Chondrocyte (in vitro differentiated cells): ENCODE results near the gene SP8. TPM values are rescaled to one million over a fixed set of nuclear protein-coding genes. Genes with fewer than 3 reads are reported as not detected.

ENCODE experiments used
- DNase-seq: peaks from one replicate; pipeline ENCODE4 v3.0.0; 2021; ENCODE audit warnings: mixed read lengths, low spot score
- H3K27ac Mint-ChIP-seq: one replicate; pipeline ENCODE4 v1.8.0; 2021; ENCODE audit warnings: mild to moderate bottlenecking, moderate library complexity, mixed read lengths; ENCODE audit not compliant: unreplicated experiment
- H3K27me3 Mint-ChIP-seq: 2 replicates; pipeline ENCODE4 v1.8.0; 2021; ENCODE audit warnings: low read depth, mixed read lengths
- H3K36me3 Mint-ChIP-seq: 2 replicates; pipeline ENCODE4 v1.8.0; 2021; ENCODE audit warnings: low read depth, mixed read lengths
- H3K4me1 Mint-ChIP-seq: 2 replicates; pipeline ENCODE4 v1.8.0; 2021; ENCODE audit warnings: low read depth, mild to moderate bottlenecking, mixed read lengths
- H3K4me3 Mint-ChIP-seq: one replicate; pipeline ENCODE4 v1.8.0; 2021; ENCODE audit warnings: mild to moderate bottlenecking, moderate library complexity, mixed read lengths; ENCODE audit not compliant: unreplicated experiment
- H3K9me3 Mint-ChIP-seq: 2 replicates; pipeline ENCODE4 v1.8.0; 2021; ENCODE audit warnings: low read depth, mixed read lengths
- CTCF ChIP-seq: fragments of 200-600 bp; sonication (generic); IDR thresholded peaks from 2 replicates; pipeline ENCODE4 v1.5.0; 2021; ENCODE audit warnings: antibody characterized with exemption, mild to moderate bottlenecking, moderate library complexity
- total RNA-seq: library from RNA; stranded (reverse); gene quantifications from 3 replicates; pipeline ENCODE4 v1.2.1, GENCODE V29; 2021

Gene SP8
- total RNA-seq, 1 donor from 2014 or later, result not detected

GRCh38 chr7:20788420-20788990 is 1.8 kb upstream of the SP8 start:
- Mint-ChIP-seq H3K27me3 (peaks cover 75% of the 10 kb centered on the region), H3K9me3 (peaks cover 7% of the 10 kb centered on the region), H3K27ac (no peak overlapping the region), H3K36me3 (peaks cover 5% of the 10 kb centered on the region), H3K4me3 (no peak overlapping the region), H3K4me1 (peaks cover 25% of the 10 kb centered on the region)
- no peak for TF ChIP-seq CTCF
- no peak for DNase-seq

GRCh38 chr7:20787660-20788419 is 1.2 kb upstream of the SP8 start:
- no peak for DNase-seq
- no peak overlapping the region for H3K4me3 Mint-ChIP-seq
- TF ChIP-seq CTCF, result no peak
- H3K27ac Mint-ChIP-seq, result no peak overlapping the region
- peaks cover 7% of the 10 kb centered on the region for H3K9me3 Mint-ChIP-seq
- peaks cover 75% of the 10 kb centered on the region for H3K27me3 Mint-ChIP-seq
- H3K36me3 Mint-ChIP-seq, result peaks cover 5% of the 10 kb centered on the region
- peaks cover 27% of the 10 kb centered on the region for H3K4me1 Mint-ChIP-seq

DNA sequence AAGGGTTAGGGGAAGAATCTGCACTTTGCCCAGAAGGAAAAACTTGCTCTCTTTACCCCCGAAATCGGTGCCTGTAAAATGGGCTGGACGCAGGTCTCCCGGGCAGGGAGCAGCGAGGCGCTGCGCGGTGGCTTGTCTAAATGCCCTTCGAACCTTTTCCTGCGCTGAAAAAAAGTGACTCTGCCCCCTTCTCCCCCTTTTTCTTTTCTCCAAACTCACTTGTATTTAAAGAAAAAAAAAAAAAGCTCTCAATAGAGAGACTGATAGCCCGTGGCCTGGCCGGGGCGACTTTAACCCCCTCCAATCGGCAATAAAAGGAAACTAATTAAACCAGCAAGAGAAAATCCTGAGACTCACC is 286 bp downstream of the SP8 start:
- DNase-seq, result no peak
- TF ChIP-seq CTCF, result no peak
- Mint-ChIP-seq H3K27me3 (peaks cover 75% of the 10 kb centered on the region), H3K4me3 (peak overlapping the region; percentile 50), H3K36me3 (peaks cover 2% of the 10 kb centered on the region), H3K9me3 (no peaks in the 10 kb centered on the region), H3K4me1 (peaks cover 27% of the 10 kb centered on the region), H3K27ac (no peak overlapping the region)

DNA sequence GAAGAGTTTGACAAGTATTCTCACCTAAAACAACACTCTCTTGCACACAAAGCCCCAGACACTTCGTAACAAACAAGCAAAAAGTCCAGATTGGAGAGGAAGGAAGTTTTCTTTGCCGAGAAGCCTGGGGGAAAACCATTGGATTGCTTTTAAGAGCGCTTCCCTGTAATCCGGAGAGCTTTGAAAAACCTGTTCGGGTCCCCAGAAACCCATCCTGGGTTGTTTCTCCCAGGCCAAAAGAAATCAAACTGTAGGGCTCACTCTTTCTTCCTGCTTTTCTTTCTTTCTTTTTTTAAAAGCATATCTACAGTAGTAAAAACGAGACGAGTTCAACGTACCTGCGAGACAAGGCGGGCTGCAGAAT is 655 bp downstream of the SP8 start:
- Mint-ChIP-seq H3K27ac (no peak overlapping the region), H3K9me3 (no peaks in the 10 kb centered on the region), H3K4me3 (peak overlapping the region; percentile 50), H3K36me3 (peaks cover 2% of the 10 kb centered on the region), H3K4me1 (peaks cover 27% of the 10 kb centered on the region), H3K27me3 (peaks cover 72% of the 10 kb centered on the region)
- TF ChIP-seq CTCF, result no peak
- no peak for DNase-seq

DNA sequence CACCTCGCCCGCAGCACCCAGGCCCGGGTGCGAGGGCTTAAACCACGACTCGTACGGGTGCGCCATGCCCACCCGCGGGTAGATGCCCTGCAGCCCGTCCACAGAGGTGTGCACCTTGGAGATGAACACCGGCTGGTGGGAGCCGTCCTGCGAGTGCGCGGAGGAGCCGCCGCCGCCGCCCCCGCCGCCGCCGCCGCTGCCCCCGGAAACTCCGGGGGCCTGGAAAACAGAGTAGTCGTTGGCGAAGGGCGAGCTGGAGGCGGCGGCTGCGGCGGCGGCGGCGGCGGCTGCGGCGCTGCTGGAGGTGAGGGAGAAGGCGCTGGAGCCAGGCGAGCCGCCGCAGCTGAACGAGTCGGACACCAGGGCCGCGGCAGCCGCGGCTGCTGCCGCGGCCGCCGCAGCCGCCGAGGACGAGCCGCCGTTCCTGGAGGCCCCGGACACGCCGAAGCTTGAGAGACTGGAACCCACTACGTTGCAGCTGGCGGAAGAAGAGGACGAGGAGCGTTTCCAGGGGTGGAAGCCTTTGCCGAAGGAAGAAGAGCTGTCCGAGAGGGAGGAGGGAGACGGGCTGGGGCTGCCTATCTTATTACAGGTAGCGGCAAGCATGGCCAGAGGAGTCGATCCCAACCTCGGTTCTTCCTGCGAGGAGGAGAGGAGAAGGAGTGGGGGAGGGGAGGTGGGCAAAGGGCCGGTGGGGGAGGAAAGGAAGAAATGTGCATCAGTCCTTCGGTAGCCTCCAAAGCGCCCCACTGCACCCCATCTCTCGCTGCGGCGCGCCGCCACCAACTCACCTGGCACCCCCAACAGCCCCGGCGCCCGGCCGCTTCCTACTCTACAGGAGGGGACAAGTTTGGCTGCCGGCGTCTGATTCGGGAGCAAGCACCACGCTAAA is 1.3 kb downstream of the SP8 start:
- Mint-ChIP-seq H3K4me3 (peak overlapping the region; percentile 58), H3K9me3 (no peaks in the 10 kb centered on the region), H3K27ac (no peak overlapping the region), H3K27me3 (peaks cover 73% of the 10 kb centered on the region), H3K36me3 (peaks cover 2% of the 10 kb centered on the region), H3K4me1 (peaks cover 27% of the 10 kb centered on the region)
- no peak for DNase-seq
- no peak for TF ChIP-seq CTCF
